Breast epithelium (tissue), 4 donors: ENCODE data around the gene DAB2IP. TPM values are rescaled to one million over a fixed set of nuclear protein-coding genes. Genes with fewer than 3 reads are reported as not detected.

ENCODE experiments used
- DNase-seq, 2 donors: peaks; one replicate each; pipeline ENCODE4 v3.0.0-alpha.2; 2019; ENCODE audit warnings: low spot score in 2 of 2
- H3K27ac ChIP-seq, 2 donors: fragments of 200-600 bp; sonication (generic) in 1 of 2; one replicate each; pipeline ENCODE4 v1.5.1; 2016 to 2019; ENCODE audit warnings: mild to moderate bottlenecking in 1 of 2
- H3K27me3 ChIP-seq, 2 donors: fragments of 200-600 bp; sonication (generic) in 1 of 2; one replicate each; pipeline versions ENCODE4 v1.5.1 to v1.6.0; 2017 to 2019; ENCODE audit warnings: control low read depth in 1 of 2, mild to moderate bottlenecking in 1 of 2
- H3K36me3 ChIP-seq: fragments of 200-600 bp; one replicate; pipeline ENCODE4 v1.5.1; 2019
- H3K4me1 ChIP-seq, 2 donors: fragments of 200-600 bp; sonication (generic); one replicate each; pipeline ENCODE4 v1.5.1; 2016 to 2019; ENCODE audit warnings: control low read depth in 1 of 2
- H3K4me3 ChIP-seq, 3 donors: fragments of 200-600 bp; sonication (generic); 1 replicate in 2 of 3; 2 replicates in 1 of 3; pipeline ENCODE4 v1.5.1; 2016 to 2019; ENCODE audit warnings: mild to moderate bottlenecking in 3 of 3, moderate library complexity in 2 of 3
- H3K9me3 ChIP-seq, 2 donors: fragments of 200-600 bp; sonication (generic) in 1 of 2; one replicate each; pipeline ENCODE4 v1.5.1; 2016 to 2019; ENCODE audit warnings: control low read depth in 1 of 2
- POLR2A ChIP-seq: fragments of 450-650 bp; IDR thresholded peaks from one replicate; pipeline ENCODE4 v1.6.1; 2016; ENCODE audit warnings: antibody characterized with exemption, mild to moderate bottlenecking, moderate library complexity
- POLR2AphosphoS5 ChIP-seq, 3 donors: sonication (generic); formaldehyde crosslinking; IDR thresholded peaks; one replicate each; pipeline ENCODE4 v1.6.1; 2017; ENCODE audit warnings: antibody characterized with exemption in 3 of 3
- intact Hi-C: fragments of 100-400 bp; cut with DNase I; formaldehyde crosslinking; loops from one replicate; pipeline ENCODE4 v1.15.1; 2023; ENCODE audit warnings: low total_unique reads
- total RNA-seq, 3 donors: library from RNA; depleted of rRNA; stranded (reverse); fragments of >200 nt; gene quantifications; one replicate each; pipeline ENCODE4 v1.1.0, GENCODE V29; 2016
- TF ChIP-seq, protein P1 (sequence below), 3 donors: fragments of 450-650 bp; IDR thresholded peaks; one replicate each; pipeline ENCODE4 v1.5.1; 2016 to 2017; ENCODE audit warnings: antibody characterized with exemption in 3 of 3, mild to moderate bottlenecking in 3 of 3, moderate library complexity in 3 of 3

The DAB2IP gene
- total RNA-seq, 3 donors from 2014 or later: 16.0 to 56.0 (median 55.8) TPM

DNA sequence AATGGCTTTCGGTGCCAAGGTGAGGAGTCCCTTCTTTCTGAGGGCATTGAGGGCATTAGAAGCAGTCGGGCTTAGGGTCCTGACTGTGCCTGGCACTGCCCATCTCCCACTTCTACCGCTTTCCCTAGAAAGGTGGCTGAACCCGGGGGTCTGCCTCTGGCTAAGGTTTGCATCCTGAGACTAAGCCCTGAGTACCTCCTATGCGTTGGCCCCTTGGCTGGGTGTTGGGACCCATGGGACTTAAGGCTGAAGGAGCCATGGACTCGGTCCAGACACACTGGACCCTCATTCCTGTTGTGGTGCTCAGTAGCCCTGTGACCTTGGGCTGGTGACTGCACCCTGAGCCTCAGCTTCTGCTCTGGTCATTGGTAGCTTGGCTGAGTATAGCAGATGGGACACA lies 23.9 kb downstream of the DAB2IP start:
- Histone ChIP-seq H3K27me3 (no peaks in the 10 kb centered on the region), H3K36me3 (no peaks in the 10 kb centered on the region), H3K4me1 (no peaks in the 10 kb centered on the region), H3K27ac (no peak overlapping the region), H3K9me3 (no peaks in the 10 kb centered on the region), H3K4me3 (no peak overlapping the region)
- TF ChIP-seq, protein P1, sequence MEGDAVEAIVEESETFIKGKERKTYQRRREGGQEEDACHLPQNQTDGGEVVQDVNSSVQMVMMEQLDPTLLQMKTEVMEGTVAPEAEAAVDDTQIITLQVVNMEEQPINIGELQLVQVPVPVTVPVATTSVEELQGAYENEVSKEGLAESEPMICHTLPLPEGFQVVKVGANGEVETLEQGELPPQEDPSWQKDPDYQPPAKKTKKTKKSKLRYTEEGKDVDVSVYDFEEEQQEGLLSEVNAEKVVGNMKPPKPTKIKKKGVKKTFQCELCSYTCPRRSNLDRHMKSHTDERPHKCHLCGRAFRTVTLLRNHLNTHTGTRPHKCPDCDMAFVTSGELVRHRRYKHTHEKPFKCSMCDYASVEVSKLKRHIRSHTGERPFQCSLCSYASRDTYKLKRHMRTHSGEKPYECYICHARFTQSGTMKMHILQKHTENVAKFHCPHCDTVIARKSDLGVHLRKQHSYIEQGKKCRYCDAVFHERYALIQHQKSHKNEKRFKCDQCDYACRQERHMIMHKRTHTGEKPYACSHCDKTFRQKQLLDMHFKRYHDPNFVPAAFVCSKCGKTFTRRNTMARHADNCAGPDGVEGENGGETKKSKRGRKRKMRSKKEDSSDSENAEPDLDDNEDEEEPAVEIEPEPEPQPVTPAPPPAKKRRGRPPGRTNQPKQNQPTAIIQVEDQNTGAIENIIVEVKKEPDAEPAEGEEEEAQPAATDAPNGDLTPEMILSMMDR (IDR thresholded peaks at IDR 0.05): no peak
- TF ChIP-seq POLR2AphosphoS5 (IDR thresholded peaks at IDR 0.05) (no peak), POLR2A (no peak)
- intact Hi-C loops: loop anchor here (1.0 kb wide), 1 partner anchor 111 kb away; no protein-coding TSS in a partner anchor
- no peak for DNase-seq

DNA sequence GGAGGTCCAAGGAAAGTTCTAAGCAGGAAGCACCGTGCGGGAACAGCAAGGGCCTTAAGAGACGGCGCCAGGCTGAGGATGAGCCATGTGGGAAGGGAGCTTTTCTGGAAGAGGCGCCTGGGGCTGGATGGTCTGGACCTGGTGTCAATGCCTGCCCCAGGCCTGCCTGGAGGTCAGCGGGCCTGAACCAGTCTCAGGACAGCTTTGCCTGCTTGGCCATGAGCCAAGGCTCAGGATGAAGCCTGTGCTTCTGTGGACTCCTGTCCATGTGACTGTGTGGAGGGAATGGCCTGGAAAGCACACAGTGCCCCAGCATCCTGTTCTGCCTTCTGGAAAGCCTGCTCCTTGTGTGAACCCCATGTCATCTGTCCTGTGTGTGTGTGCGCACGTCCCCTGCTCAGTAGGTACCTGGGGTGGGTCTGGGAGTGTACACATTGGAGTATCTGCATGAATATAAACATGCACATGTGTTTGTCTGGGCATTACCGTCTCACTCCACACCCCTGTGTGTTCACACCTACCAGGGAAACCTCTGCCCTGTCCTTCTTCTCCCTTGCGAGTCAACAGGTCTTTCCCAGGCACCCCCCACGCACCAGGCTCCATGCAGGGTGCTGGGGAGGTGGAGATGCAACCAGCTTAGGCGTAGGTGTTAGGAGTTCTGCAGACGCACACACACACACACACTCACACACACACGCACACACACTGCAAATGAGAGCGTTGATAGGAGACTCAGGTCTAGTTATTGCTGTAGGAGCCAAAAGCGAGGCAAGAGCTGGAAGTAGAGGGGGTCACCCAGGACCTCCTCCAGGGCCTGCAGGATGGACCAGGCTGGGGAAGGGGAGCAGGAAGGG lies 24.8 kb downstream of the DAB2IP start:
- Histone ChIP-seq H3K36me3 (no peaks in the 10 kb centered on the region), H3K4me1 (no peaks in the 10 kb centered on the region), H3K9me3 (no peaks in the 10 kb centered on the region), H3K27ac (no peak overlapping the region), H3K4me3 (no peak overlapping the region), H3K27me3 (no peaks in the 10 kb centered on the region)
- intact Hi-C loops: loop anchor here (1.0 kb wide), 1 partner anchor 112 kb away; no protein-coding TSS in a partner anchor
- no peak for DNase-seq
- TF ChIP-seq, protein P1 (IDR thresholded peaks at IDR 0.05): no peak
- TF ChIP-seq POLR2AphosphoS5 (IDR thresholded peaks at IDR 0.05): no peak
- no peak for TF ChIP-seq POLR2A

DNA sequence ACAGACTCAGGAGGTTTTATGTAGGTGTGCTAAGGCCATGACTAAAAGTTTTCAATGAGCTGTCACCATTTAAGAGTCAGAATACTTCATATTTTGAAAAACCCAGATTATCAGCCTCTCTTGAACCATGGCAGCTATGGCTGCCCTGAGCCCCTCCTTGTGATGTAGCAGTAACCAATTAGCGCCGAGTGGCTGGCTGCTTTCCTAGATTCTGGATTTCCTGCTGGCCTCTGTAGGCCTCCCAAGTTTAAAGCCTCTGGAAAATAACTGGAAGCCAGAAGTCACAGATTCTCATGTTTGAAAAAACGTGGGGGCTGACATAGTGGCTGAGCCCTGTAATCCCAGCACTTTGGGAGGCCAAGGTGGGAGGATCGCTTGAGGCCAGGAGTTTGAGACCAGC lies 25.5 kb downstream of the DAB2IP start:
- Histone ChIP-seq H3K36me3 (no peaks in the 10 kb centered on the region), H3K27me3 (no peaks in the 10 kb centered on the region), H3K4me1 (no peaks in the 10 kb centered on the region), H3K27ac (no peak overlapping the region), H3K4me3 (no peak overlapping the region), H3K9me3 (no peaks in the 10 kb centered on the region)
- TF ChIP-seq, protein P1 (IDR thresholded peaks at IDR 0.05): no peak
- no peak for TF ChIP-seq POLR2AphosphoS5 (IDR thresholded peaks at IDR 0.05)
- no peak for TF ChIP-seq POLR2A
- no peak for DNase-seq
- intact Hi-C loops: no loop called here

DNA sequence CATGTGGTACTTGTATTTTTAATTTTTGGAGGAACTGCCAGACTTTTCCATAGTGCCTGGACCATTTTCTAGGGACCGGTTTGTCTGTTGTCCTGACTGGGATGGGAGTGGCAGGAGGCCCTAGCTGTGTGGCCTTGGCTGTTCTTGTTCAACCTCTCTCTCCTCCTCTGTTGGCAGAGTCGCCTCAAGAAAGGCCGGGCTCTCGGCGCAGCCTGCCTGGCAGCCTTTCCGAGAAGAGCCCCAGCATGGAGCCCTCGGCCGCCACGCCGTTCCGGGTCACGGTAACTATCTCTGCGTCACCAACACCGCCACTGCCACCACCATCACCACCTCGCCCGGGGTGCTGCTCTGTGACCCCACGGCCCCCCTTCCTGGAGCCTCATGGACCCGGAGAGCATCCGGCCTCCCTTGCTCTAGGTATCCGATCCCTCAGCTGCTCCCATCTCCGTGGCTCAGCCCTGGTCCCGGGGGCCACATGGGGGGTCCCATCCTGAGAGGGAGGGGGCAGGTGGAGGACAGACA lies 27.1 kb downstream of the DAB2IP start:
- TF ChIP-seq, protein P1 (IDR thresholded peaks at IDR 0.05): no peak
- TF ChIP-seq POLR2A: no peak
- no peak for TF ChIP-seq POLR2AphosphoS5 (IDR thresholded peaks at IDR 0.05)
- Histone ChIP-seq H3K27ac (no peak overlapping the region), H3K27me3 (no peaks in the 10 kb centered on the region), H3K36me3 (no peaks in the 10 kb centered on the region), H3K9me3 (no peaks in the 10 kb centered on the region), H3K4me1 (no peaks in the 10 kb centered on the region), H3K4me3 (no peak overlapping the region)
- intact Hi-C loops: no loop called here
- DNase-seq: no peak

DNA sequence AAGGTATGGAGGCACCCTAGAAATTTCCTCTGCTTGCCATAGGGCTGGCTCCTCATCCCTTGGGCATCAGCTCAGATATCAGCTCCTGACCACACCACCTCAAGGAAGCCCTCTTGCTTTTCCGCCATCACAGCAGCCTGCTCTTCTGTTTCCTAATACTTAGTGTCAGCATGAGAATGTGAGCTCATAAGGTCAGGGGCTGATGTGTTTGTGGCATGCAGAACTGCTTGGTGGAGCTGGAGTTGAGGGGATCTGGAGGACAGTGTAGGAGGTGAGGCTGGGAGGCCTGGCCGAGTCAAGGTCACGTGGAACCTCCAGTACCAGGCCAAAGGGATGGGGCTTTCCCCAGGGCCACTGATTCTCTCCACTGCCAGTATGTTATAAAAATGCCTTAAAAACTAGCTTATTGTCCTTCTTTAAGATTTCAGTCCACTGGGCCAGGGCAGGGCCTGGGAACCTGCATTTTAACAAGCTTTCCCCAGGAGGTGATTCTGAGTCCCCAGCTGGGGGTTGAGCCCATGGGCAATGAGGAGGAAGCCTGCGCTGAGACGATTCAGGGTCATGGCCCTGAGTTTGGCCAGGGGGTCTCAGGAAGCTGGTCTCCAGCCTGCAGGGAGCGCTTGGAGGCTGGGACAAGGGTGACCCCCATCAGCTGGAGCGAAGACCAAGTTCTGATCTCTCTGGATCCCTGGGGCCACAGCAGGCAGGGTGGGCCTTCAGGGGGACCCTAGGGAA lies 28.6 kb downstream of the DAB2IP start:
- no peaks in the 10 kb centered on the region for H3K27me3 ChIP-seq
- intact Hi-C loops: no loop called here
- no peaks in the 10 kb centered on the region for H3K36me3 ChIP-seq
- H3K9me3 ChIP-seq: no peaks in the 10 kb centered on the region
- no peak overlapping the region for H3K4me3 ChIP-seq
- H3K4me1 ChIP-seq: no peaks in the 10 kb centered on the region
- no peak for DNase-seq
- TF ChIP-seq POLR2A (no peak), POLR2AphosphoS5 (IDR thresholded peaks at IDR 0.05) (no peak)
- TF ChIP-seq, protein P1 (IDR thresholded peaks at IDR 0.05): no peak
- H3K27ac ChIP-seq: no peak overlapping the region
